Hepatocyte (in vitro differentiated cells): ENCODE results near the gene NLGN4X. TPM values are rescaled to one million over a fixed set of nuclear protein-coding genes. Genes with fewer than 3 reads are reported as not detected.

ENCODE experiments used
- DNase-seq: peaks from one replicate; pipeline ENCODE4 v3.0.0-alpha.2; 2016; ENCODE audit warnings: low spot score
- H2AFZ ChIP-seq: fragments of 200-600 bp; sonication (generic); 2 replicates; pipeline ENCODE4 v1.6.0; 2016; ENCODE audit warnings: antibody characterized with exemption, mild to moderate bottlenecking
- H3K27ac ChIP-seq: fragments of 200-600 bp; sonication (generic); 2 replicates; pipeline ENCODE4 v1.5.1; 2016; ENCODE audit warnings: mild to moderate bottlenecking
- H3K27me3 ChIP-seq: fragments of 200-600 bp; sonication (generic); 2 replicates; pipeline ENCODE4 v1.6.1; 2016
- H3K36me3 ChIP-seq: fragments of 200-600 bp; sonication (generic); replicated peaks from 2 replicates; pipeline ENCODE4 v1.5.1; 2016; ENCODE audit warnings: low read depth; ENCODE audit not compliant: insufficient read depth
- H3K4me1 ChIP-seq: fragments of 200-600 bp; sonication (generic); 2 replicates; pipeline ENCODE4 v1.5.1; 2016; ENCODE audit warnings: mild to moderate bottlenecking, moderate library complexity; ENCODE audit not compliant: insufficient read depth
- H3K4me2 ChIP-seq: fragments of 200-600 bp; sonication (generic); 2 replicates; pipeline ENCODE4 v1.6.0; 2016
- H3K4me3 ChIP-seq: fragments of 200-600 bp; sonication (generic); 2 replicates; pipeline ENCODE4 v1.5.1; 2016; ENCODE audit warnings: mild to moderate bottlenecking
- H3K79me2 ChIP-seq: fragments of 200-600 bp; sonication (generic); 2 replicates; pipeline ENCODE4 v1.6.0; 2017; ENCODE audit warnings: mild to moderate bottlenecking
- H3K9me2 ChIP-seq: fragments of 200-600 bp; sonication (generic); replicated peaks from 2 replicates; pipeline ENCODE4 v1.6.0; 2017; ENCODE audit warnings: mild to moderate bottlenecking; ENCODE audit not compliant: insufficient read depth
- H3K9me3 ChIP-seq: fragments of 200-600 bp; sonication (generic); 2 replicates; pipeline ENCODE4 v1.5.1; 2016; ENCODE audit warnings: low read depth, mild to moderate bottlenecking
- H4K20me1 ChIP-seq: fragments of 200-600 bp; sonication (generic); 2 replicates; pipeline ENCODE4 v1.6.0; 2016; ENCODE audit warnings: mild to moderate bottlenecking; ENCODE audit not compliant: insufficient read depth, poor library complexity, severe bottlenecking
- EZH2 ChIP-seq: fragments of 200-600 bp; sonication (generic); IDR thresholded peaks from 2 replicates; pipeline ENCODE4 v1.6.1; 2016; ENCODE audit warnings: antibody characterized with exemption, mild to moderate bottlenecking, borderline replicate concordance
- EZH2phosphoT487 ChIP-seq: fragments of 200-600 bp; sonication (generic); IDR thresholded peaks from one replicate; pipeline ENCODE4 v1.6.1; 2018; ENCODE audit warnings: antibody characterized with exemption, mild to moderate bottlenecking, low read depth, moderate library complexity; ENCODE audit not compliant: unreplicated experiment, severe bottlenecking
- WGBS: methylation state at CpG from one replicate; pipeline ENCODE4 v1.1.6; 2016; ENCODE audit warnings: low lambda C conversion rate; ENCODE audit errors: missing lambda C conversion rate; 5-methylcytosine and 5-hydroxymethylcytosine counted together
- polyA plus RNA-seq: library from polyadenylated mRNA; unstranded; fragments of >200 nt; fragmentation: Nextera tagmentation; extraction: Ambion mirVana; gene quantifications from 2 replicates; pipeline ENCODE4 v1.2.1, GENCODE V29; 2016
- total RNA-seq: library from RNA; depleted of rRNA; stranded (reverse); fragments of >200 nt; gene quantifications from 2 replicates; pipeline ENCODE4 v1.2.3, GENCODE V29; 2014
- TF ChIP-seq, protein P1 (sequence below): fragments of 200-600 bp; sonication (generic); IDR thresholded peaks from 2 replicates; pipeline ENCODE4 v1.5.1; 2016; ENCODE audit warnings: antibody characterized with exemption, mild to moderate bottlenecking; ENCODE audit not compliant: poor library complexity

NLGN4X gene
- total and polyA plus RNA-seq, 2 experiments from 2014 or later, result 2.1 to 4.5 TPM

DNA sequence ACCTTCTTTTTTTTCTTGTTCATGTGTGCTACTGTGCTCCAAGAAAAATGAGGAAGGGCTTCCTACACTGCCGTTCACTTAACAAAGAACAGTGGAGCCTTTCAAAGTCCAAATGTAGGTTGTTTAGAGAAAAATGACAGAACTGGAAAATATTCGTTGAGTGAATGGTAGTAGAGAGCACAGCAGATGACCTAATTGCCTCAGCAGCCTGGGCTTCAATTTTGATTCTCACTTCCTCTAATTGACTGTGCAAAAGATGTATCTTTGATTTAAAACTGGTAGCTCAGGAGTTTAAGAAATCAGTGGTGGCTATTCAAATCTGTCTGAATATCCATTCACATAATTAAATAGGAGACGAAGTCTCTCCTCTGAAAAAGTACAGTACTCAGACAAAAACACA lies 5.2 kb downstream of the NLGN4X start:
- peaks cover 4% of the 10 kb centered on the region for H3K4me1 ChIP-seq
- H3K4me3 ChIP-seq, result no peak overlapping the region
- no peaks in the 10 kb centered on the region for H3K9me3 ChIP-seq
- H3K27ac ChIP-seq, result no peak overlapping the region
- H3K4me2 ChIP-seq, result no peak overlapping the region
- no peaks in the 10 kb centered on the region for H3K79me2 ChIP-seq
- TF ChIP-seq, protein P1, sequence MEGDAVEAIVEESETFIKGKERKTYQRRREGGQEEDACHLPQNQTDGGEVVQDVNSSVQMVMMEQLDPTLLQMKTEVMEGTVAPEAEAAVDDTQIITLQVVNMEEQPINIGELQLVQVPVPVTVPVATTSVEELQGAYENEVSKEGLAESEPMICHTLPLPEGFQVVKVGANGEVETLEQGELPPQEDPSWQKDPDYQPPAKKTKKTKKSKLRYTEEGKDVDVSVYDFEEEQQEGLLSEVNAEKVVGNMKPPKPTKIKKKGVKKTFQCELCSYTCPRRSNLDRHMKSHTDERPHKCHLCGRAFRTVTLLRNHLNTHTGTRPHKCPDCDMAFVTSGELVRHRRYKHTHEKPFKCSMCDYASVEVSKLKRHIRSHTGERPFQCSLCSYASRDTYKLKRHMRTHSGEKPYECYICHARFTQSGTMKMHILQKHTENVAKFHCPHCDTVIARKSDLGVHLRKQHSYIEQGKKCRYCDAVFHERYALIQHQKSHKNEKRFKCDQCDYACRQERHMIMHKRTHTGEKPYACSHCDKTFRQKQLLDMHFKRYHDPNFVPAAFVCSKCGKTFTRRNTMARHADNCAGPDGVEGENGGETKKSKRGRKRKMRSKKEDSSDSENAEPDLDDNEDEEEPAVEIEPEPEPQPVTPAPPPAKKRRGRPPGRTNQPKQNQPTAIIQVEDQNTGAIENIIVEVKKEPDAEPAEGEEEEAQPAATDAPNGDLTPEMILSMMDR, result no peak
- TF ChIP-seq EZH2phosphoT487 (no peak), EZH2 (no peak)
- H3K9me2 ChIP-seq, result no peaks in the 10 kb centered on the region
- DNase-seq, result no peak
- H3K36me3 ChIP-seq, result no peaks in the 10 kb centered on the region
- peaks cover 2% of the 10 kb centered on the region for H3K27me3 ChIP-seq
- no peak overlapping the region for H2AFZ ChIP-seq
- H4K20me1 ChIP-seq, result no peaks in the 10 kb centered on the region
- WGBS, result 61% methylated on average over 3 of the region's 3 CpGs

DNA sequence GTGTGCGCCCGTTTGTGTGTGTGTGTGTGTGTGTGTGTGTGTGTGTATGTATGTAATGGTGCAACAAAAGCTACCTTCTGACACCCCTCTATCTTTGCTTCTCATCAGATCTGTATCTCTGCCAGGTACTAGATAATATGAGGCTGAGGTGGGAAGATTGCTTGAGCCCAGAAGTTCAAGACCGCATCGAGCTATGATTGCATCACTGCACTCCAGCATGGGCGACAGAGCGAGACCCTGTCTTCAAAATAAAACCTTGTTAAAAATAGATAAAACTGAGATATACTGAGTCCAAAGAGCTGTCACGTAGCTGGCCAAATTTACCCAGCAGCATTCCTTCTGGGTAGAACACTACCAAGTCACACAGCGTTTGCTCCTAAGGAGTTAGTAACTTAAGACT lies 18.4 kb downstream of the NLGN4X start:
- no peak overlapping the region for H3K4me2 ChIP-seq
- no peaks in the 10 kb centered on the region for H3K9me3 ChIP-seq
- H3K27me3 ChIP-seq, result no peaks in the 10 kb centered on the region
- H3K4me1 ChIP-seq, result no peaks in the 10 kb centered on the region
- no peak for DNase-seq
- H3K27ac ChIP-seq, result no peak overlapping the region
- H4K20me1 ChIP-seq, result no peaks in the 10 kb centered on the region
- H3K79me2 ChIP-seq, result no peaks in the 10 kb centered on the region
- no peak overlapping the region for H3K4me3 ChIP-seq
- H3K36me3 ChIP-seq, result no peaks in the 10 kb centered on the region
- WGBS, result 93% methylated on average over 8 of the region's 8 CpGs
- H2AFZ ChIP-seq, result no peak overlapping the region
- no peaks in the 10 kb centered on the region for H3K9me2 ChIP-seq
- no peak for TF ChIP-seq EZH2phosphoT487
- TF ChIP-seq, protein P1, result no peak
- TF ChIP-seq EZH2, result no peak

DNA sequence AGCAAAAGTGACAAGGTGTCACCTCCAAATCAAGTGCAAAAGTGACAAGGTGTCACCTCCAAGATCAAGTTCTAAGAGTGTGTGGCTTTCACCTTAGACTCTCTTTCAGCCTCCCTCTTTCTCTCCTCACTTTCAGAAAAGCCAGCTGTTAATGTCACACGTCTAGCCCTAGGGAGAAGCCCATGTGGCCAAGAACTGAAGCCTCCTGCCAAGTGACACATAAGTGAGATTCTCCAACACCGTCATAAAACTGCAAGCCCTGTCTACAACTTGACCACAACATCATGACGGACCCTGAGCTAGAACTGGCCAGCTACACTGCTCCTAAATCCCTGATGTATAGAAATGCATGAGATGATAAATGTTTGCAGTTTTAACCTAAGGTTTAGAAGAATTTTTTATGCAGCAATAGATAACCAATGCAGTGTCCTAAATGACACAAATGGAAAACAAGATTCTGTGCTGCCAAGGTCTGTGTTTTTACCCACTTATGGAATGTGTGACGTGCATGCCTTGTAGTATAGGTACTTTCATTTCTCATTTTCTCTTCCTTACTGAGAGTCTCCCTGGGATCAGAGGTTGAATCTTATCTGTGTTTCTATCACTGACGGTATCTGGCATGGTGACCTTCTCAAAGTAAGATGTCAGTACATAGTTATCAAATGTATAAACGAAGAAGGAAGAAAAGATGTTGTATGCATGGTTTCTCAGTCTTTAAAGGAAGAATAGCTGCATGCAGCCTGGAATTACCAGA lies 25.0 kb downstream of the NLGN4X start:
- DNase-seq, result no peak
- H3K79me2 ChIP-seq, result no peaks in the 10 kb centered on the region

More for the DNA sequence above, 25.0 kb downstream of the NLGN4X start:
- H4K20me1 ChIP-seq, result no peaks in the 10 kb centered on the region
- H3K27me3 ChIP-seq, result no peaks in the 10 kb centered on the region
- no peaks in the 10 kb centered on the region for H3K4me1 ChIP-seq
- no peaks in the 10 kb centered on the region for H3K36me3 ChIP-seq
- 57% methylated on average over 6 of the region's 6 CpGs for WGBS
- no peak overlapping the region for H2AFZ ChIP-seq
- H3K9me3 ChIP-seq, result no peaks in the 10 kb centered on the region
- H3K9me2 ChIP-seq, result no peaks in the 10 kb centered on the region
- no peak overlapping the region for H3K4me3 ChIP-seq
- no peak overlapping the region for H3K27ac ChIP-seq
- H3K4me2 ChIP-seq, result no peak overlapping the region
- TF ChIP-seq EZH2 (no peak), EZH2phosphoT487 (no peak)
- TF ChIP-seq, protein P1, result no peak
